HUES48 (cell line): ENCODE measurements around the gene ALDH1L2.

Experiments used
- H3K27ac ChIP-seq: one replicate; pipeline ENCODE4 v1.7.0; 2013; ENCODE audit warnings: low read depth, low read length, inconsistent platforms
- H3K27me3 ChIP-seq: 2 replicates; pipeline ENCODE4 v1.6.1; 2013; ENCODE audit warnings: mild to moderate bottlenecking, low read length; ENCODE audit not compliant: control insufficient read depth, insufficient read depth
- H3K36me3 ChIP-seq: 2 replicates; pipeline ENCODE4 v1.6.1; 2013; ENCODE audit warnings: low read length; ENCODE audit not compliant: control insufficient read depth, insufficient read depth
- H3K4me1 ChIP-seq: 2 replicates; pipeline ENCODE4 v1.6.1; 2013; ENCODE audit warnings: mild to moderate bottlenecking, low read length; ENCODE audit not compliant: control insufficient read depth, insufficient read depth
- H3K4me3 ChIP-seq: 2 replicates; pipeline ENCODE4 v1.5.1; 2013; ENCODE audit warnings: mild to moderate bottlenecking, low read depth, low read length
- H3K9ac ChIP-seq: 2 replicates; pipeline ENCODE4 v1.6.1; 2013; ENCODE audit warnings: mild to moderate bottlenecking, low read depth, low read length, moderate library complexity
- H3K9me3 ChIP-seq: 2 replicates; pipeline ENCODE4 v1.6.1; 2013; ENCODE audit warnings: low read length; ENCODE audit not compliant: control insufficient read depth, insufficient read depth

The ALDH1L2 gene

DNA sequence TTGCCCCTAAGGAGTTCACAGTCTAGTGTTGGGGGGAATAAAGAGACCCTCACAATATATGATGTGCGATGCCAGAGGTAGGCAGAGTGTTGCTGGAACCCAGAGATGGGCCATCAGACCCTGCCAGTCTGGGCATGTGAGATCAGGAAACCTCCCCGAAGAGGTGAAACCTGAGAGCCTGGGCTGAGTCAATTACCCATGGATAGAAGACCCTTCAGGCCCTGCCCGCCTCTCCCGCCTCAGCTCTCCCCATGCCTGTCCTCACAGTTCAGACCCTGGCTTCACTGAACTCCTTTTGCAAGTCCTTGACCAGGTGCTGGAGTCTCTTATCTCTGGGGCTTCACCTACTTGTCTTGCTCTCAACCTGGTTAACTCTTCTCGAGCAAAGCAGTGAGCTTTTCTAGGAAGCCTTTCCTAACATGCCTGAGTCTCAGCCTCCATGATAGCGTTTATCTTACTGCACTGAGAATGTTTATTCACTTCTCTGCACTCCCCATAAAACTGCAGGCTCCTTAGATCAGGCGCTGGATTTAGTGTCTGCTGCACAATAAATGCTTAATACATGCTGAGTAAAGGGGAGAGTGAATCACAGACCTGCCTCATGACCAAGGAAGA lies 19.6 kb downstream of the ALDH1L2 start:
- Histone ChIP-seq H3K27me3 (no peaks in the 10 kb centered on the region), H3K9ac (no peak overlapping the region), H3K9me3 (no peaks in the 10 kb centered on the region), H3K36me3 (peaks cover 8% of the 10 kb centered on the region), H3K4me1 (no peaks in the 10 kb centered on the region), H3K27ac (no peak overlapping the region), H3K4me3 (no peak overlapping the region)

DNA sequence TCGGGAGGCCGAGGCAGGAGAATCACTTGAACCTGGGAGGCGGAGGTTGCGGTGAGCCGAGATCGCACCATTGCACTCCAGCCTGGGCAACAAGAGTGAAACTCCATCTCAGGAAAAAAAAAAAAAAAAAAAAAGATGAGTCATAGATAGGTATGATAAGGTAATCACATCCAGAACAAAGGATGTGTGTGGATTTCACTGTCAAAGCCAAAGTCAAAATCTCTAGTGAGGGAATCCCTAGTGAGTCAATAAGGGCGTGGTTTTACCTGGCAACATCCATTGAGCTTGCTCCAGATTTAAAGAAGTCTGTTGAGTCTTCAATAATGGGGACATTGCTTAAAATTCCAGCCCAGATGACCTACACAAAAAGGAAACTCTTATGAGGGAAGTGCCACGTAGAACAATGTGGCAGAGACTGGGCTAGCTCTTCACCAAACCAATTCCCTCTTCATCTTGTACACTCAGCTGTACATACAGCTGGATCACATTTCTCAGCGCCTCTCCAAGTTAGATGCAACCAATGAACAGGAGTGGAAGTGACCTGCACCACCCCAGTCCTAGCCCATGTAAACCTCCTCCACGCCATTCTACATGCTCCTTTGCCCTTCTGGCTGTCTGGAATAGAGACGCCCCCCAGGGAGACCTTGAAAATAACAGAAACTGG lies 23.4 kb downstream of the ALDH1L2 start:
- no peak overlapping the region for H3K4me3 ChIP-seq
- peaks cover 15% of the 10 kb centered on the region for H3K36me3 ChIP-seq
- no peaks in the 10 kb centered on the region for H3K9me3 ChIP-seq
- no peaks in the 10 kb centered on the region for H3K4me1 ChIP-seq
- no peaks in the 10 kb centered on the region for H3K27me3 ChIP-seq
- no peak overlapping the region for H3K27ac ChIP-seq
- no peak overlapping the region for H3K9ac ChIP-seq

DNA sequence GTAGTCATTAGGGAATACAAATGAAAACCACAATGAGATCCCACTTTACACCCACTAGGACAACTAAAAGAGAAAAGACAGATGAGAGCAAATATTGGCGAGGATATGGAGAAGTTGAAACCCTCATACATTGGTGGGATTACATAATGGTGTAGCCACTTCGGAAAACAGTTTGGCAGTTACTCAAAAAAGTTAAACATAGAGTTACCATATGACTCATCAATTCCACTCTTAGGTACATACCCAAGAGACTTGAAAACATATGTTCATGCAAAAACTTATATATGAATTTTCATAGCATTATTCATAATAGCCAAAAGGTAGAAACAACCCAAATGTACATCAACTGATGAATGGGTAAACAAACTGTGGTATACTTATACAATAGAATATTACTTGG lies 27.1 kb downstream of the ALDH1L2 start:
- H3K4me1 ChIP-seq, result no peaks in the 10 kb centered on the region
- peaks cover 12% of the 10 kb centered on the region for H3K36me3 ChIP-seq
- no peak overlapping the region for H3K4me3 ChIP-seq
- H3K9ac ChIP-seq, result no peak overlapping the region
- no peak overlapping the region for H3K27ac ChIP-seq
- H3K27me3 ChIP-seq, result no peaks in the 10 kb centered on the region
- H3K9me3 ChIP-seq, result no peaks in the 10 kb centered on the region

DNA sequence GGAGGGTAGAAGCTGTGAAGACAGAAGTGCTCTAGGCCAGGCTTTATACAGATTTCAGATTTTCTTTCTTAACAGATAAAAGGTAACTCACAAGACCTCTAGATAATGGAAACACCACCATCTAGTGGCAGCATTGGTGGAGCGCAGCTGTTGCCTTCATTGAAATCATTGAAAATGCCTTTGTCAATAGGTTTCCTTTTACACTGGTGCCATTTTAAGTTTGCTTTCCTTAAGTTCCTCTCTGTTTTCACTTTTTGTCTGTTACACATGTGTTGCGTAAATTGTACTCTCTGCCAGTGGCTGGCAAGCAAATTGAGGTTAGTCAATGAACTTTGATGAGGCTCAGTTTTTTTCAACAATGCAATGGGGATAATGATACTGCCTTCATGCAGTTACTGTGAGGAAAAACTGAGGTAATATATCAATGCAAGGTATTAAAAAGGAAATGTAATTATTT lies 31.1 kb downstream of the ALDH1L2 start:
- Histone ChIP-seq H3K4me3 (no peak overlapping the region), H3K9me3 (no peaks in the 10 kb centered on the region), H3K27me3 (no peaks in the 10 kb centered on the region), H3K4me1 (no peaks in the 10 kb centered on the region), H3K27ac (no peak overlapping the region), H3K9ac (no peak overlapping the region), H3K36me3 (peaks cover 6% of the 10 kb centered on the region; the same call in 1 of the 2 replicates)

DNA sequence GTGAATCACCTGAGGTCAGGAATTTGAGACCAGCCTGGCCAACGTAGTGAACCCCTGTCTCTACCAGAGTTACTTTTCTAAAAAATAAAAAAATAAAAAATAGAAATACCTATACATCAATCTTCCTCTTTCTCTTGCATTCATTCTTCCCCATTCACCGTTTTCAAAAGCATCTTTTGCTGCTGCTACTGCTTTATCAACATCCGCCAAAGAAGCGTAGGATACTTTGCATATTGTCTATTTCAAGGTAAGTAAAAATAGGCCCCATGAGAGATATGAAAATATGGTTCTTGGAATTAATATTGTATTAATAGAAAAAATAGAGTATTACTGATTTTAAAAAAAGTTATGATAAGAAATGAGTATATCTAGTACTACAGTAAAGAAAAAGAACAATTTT lies 32.3 kb downstream of the ALDH1L2 start:
- Histone ChIP-seq H3K27ac (no peak overlapping the region), H3K4me3 (no peak overlapping the region), H3K4me1 (no peaks in the 10 kb centered on the region), H3K27me3 (no peaks in the 10 kb centered on the region), H3K9me3 (no peaks in the 10 kb centered on the region), H3K36me3 (peaks cover 3% of the 10 kb centered on the region; the same call in 1 of the 2 replicates), H3K9ac (no peak overlapping the region)

DNA sequence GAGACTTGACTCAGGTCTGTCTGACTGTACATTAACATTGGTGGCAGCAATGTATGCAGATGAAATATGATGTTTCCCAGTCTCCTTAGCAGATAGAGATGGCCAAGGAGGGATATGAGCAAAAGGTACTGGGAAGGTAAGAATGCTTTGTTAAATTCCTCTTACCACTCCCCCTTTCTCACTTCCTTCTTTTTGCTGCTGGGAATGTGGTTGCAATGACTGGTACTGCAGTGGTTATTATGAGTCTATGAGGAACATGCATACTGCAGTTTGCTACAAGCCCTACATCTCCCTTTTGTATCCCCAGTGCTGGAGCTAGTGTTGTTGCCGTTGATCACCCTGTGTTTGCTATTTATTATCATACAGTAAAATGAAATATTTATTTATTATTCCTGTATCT lies 35.9 kb downstream of the ALDH1L2 start:
- Histone ChIP-seq H3K4me3 (no peak overlapping the region), H3K9ac (no peak overlapping the region), H3K9me3 (no peaks in the 10 kb centered on the region), H3K27ac (no peak overlapping the region), H3K36me3 (peaks cover 6% of the 10 kb centered on the region; the same call in 1 of the 2 replicates), H3K27me3 (no peaks in the 10 kb centered on the region), H3K4me1 (no peaks in the 10 kb centered on the region)

DNA sequence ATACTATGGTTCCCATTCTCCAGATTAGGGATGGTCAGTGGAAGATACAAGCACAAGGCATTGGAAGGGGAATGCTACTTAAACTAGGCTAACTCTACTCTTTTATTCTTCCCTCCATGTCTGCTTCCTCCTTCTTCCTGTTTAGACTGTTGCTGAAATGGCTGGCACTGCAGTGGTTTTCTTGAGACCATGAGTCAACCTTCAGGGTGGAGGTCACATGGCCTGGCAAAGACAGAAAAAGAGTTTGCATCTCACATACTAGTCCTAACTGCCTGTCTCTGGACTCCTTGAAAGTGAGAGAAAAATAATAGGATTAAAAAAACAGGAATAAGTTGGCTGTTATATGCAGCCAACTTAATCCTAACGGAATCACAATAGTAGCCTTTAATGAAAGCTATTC lies 37.0 kb downstream of the ALDH1L2 start:
- H3K27me3 ChIP-seq, result no peaks in the 10 kb centered on the region
- no peak overlapping the region for H3K27ac ChIP-seq
- H3K4me3 ChIP-seq, result no peak overlapping the region
- no peaks in the 10 kb centered on the region for H3K4me1 ChIP-seq
- H3K9ac ChIP-seq, result no peak overlapping the region
- no peaks in the 10 kb centered on the region for H3K9me3 ChIP-seq
- peaks cover 6% of the 10 kb centered on the region; the same call in 1 of the 2 replicates for H3K36me3 ChIP-seq

DNA sequence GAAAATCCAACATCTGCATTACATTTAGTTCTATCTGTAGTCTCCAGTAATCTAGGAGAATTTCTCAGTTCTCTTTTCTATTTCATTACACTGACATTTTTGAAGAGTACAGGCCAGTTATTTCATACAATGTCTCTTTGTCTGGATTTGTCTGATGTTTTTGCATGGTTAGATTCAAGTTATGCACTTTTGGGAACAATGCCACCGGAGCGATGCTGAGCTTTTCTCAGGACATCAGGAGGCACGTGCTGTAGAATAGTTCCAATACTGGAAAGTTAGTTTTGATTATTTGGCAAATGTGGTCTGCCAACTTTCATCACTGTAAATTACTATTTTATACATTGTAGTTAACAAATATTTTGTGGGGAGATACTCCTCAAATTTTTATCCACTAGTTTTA lies 43.1 kb downstream of the ALDH1L2 start:
- Histone ChIP-seq H3K4me3 (no peak overlapping the region), H3K27ac (no peak overlapping the region), H3K9me3 (no peaks in the 10 kb centered on the region), H3K9ac (no peak overlapping the region), H3K4me1 (no peaks in the 10 kb centered on the region), H3K27me3 (no peaks in the 10 kb centered on the region), H3K36me3 (0 out of 2 replicates have a peak, but pooled peaks cover 2% of the 10 kb centered on the region)

DNA sequence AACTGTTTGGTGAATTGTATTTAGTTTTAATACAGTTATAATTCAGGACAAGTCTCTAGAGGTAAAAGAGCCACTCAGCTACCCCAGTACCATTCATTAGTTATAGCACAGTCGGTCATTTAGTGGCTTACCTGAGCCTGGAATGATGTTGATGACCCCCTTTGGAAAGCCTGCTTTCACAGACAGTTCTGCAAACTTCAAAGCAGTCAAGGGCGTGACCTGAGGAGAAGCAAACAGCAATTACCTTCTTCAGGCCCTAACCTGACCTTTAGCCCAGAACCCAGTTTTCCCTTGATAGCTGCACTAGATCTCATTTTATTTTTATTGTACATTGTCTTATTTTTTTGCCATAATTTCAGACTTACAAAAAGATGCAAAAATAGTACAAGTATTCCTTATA lies 43.8 kb downstream of the ALDH1L2 start:
- Histone ChIP-seq H3K9ac (no peak overlapping the region), H3K27ac (no peak overlapping the region), H3K36me3 (0 out of 2 replicates have a peak, but pooled peaks cover 2% of the 10 kb centered on the region), H3K9me3 (no peaks in the 10 kb centered on the region), H3K4me3 (no peak overlapping the region), H3K4me1 (no peaks in the 10 kb centered on the region), H3K27me3 (no peaks in the 10 kb centered on the region)

DNA sequence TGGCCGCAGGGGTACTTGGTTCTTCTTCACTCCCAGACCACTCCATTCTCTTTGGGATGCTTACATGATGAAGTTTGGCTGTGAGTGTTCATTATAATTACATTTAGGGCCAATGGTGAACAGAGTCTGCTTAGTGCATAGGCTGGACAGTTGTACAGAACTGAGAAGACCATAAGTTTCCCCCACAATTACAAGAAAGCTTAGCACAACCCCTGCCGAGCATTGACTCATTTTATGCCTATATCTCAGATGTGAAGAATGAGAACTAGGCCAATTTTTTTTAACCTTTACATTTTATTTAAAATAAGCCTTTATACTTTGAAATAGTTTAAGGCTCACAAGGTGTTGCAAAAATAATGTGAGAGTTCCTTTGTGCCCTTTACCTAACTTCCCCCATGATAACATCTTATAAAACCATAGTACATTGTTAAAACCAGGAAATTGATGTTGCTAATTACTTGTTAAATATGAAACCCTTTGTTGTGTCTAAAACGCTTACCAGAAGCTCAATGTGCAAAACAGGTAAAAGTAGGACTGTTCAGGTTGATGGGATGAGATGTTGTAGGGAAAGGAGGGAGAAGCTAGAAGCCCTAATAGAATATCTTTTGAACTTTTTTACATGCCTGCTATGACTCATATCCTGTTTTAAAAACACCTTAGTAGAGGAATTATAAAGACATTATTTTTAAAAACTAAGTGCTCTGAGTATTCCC lies 47.2 kb downstream of the ALDH1L2 start:
- H3K4me1 ChIP-seq, result no peaks in the 10 kb centered on the region
- no peak overlapping the region for H3K27ac ChIP-seq

DNA sequence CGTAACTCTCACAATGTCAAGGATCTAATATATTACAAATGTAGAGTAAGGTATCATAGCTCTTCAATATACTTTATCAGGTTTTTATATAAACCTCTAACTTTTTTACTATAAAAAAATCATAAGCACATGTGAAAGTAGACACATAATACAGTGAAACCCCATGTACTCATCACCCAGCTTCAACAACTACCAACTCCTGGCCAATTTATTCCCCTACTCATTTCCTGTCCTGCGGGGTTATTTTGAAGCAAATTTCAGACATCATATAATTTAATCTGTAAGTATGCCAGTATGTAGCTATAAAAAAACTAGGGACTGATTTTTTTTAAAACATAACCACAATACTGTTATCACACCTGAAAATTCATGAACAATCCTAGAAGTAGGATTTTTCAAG lies 50.4 kb downstream of the ALDH1L2 start:
- Histone ChIP-seq H3K36me3 (no peaks in the 10 kb centered on the region), H3K9ac (no peak overlapping the region), H3K27ac (no peak overlapping the region), H3K9me3 (no peaks in the 10 kb centered on the region), H3K27me3 (no peaks in the 10 kb centered on the region), H3K4me1 (no peaks in the 10 kb centered on the region), H3K4me3 (no peak overlapping the region)

More for the DNA sequence above, 47.2 kb downstream of the ALDH1L2 start:
- Histone ChIP-seq H3K9me3 (no peaks in the 10 kb centered on the region), H3K27me3 (no peaks in the 10 kb centered on the region), H3K4me3 (no peak overlapping the region), H3K9ac (no peak overlapping the region), H3K36me3 (0 out of 2 replicates have a peak, but pooled peaks cover under 1% of the 10 kb centered on the region)
